ENCODE results near the gene RAP2B. TPM values are rescaled to one million over a fixed set of nuclear protein-coding genes. Genes with fewer than 3 reads are reported as not detected.
"Not testable (repeated sequence)": the region's sequence is repeated elsewhere in the genome, so short reads cannot be mapped to it uniquely, and the experiment has no call there.

The RAP2B gene
- polyA plus RNA-seq, 1 donor (not counting 4 experiments of a cell fraction or from before 2014, with no cell fraction given), result 20.1 TPM

- Histone ChIP-seq H3K9me1 (ENCODE audit: control insufficient read depth, extremely low read depth, insufficient read depth, low read length) (no peaks in the 10 kb centered on the region), H3K4me1 (ENCODE audit: control insufficient read depth, extremely low read depth, insufficient read depth, low read length) (peaks cover under 1% of the 10 kb centered on the region), H3K9me3 (ENCODE audit: control insufficient read depth, low read depth, low read length) (no peaks in the 10 kb centered on the region), H3K79me2 (ENCODE audit: control insufficient read depth, insufficient read depth, low read length) (no peaks in the 10 kb centered on the region), H3K4me3 (ENCODE audit: control insufficient read depth in 2 of 3, extremely low read depth in 1 of 3, insufficient read depth in 2 of 3, low read depth in 1 of 3, low read length in 3 of 3) (no peak overlapping the region), H3K4me2 (ENCODE audit: control insufficient read depth, extremely low read depth, insufficient read depth, low read depth, low read length) (no peak overlapping the region), H3K9ac (ENCODE audit: control insufficient read depth, extremely low read depth, insufficient read depth, low read length) (no peak overlapping the region), H3K36me3 (ENCODE audit: control insufficient read depth in 2 of 2, extremely low read depth in 1 of 2, insufficient read depth in 2 of 2, low read length in 2 of 2) (no peaks in the 10 kb centered on the region), H2AFZ (ENCODE audit: control insufficient read depth, low read length) (no peak overlapping the region), H3K27me3 (ENCODE audit: control insufficient read depth, extremely low read depth, insufficient read depth, low read length) (no peaks in the 10 kb centered on the region), H4K20me1 (ENCODE audit: control insufficient read depth, extremely low read depth, insufficient read depth, low read length) (no peaks in the 10 kb centered on the region), H3K27ac (ENCODE audit: control insufficient read depth, insufficient read depth, low read length) (no peak overlapping the region)
- no peak for DNase-seq (ENCODE audit: low read depth, low spot score)
- TF ChIP-seq, protein P1, sequence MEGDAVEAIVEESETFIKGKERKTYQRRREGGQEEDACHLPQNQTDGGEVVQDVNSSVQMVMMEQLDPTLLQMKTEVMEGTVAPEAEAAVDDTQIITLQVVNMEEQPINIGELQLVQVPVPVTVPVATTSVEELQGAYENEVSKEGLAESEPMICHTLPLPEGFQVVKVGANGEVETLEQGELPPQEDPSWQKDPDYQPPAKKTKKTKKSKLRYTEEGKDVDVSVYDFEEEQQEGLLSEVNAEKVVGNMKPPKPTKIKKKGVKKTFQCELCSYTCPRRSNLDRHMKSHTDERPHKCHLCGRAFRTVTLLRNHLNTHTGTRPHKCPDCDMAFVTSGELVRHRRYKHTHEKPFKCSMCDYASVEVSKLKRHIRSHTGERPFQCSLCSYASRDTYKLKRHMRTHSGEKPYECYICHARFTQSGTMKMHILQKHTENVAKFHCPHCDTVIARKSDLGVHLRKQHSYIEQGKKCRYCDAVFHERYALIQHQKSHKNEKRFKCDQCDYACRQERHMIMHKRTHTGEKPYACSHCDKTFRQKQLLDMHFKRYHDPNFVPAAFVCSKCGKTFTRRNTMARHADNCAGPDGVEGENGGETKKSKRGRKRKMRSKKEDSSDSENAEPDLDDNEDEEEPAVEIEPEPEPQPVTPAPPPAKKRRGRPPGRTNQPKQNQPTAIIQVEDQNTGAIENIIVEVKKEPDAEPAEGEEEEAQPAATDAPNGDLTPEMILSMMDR (optimal IDR thresholded peaks at IDR 0.05 in 1 of 3, IDR thresholded peaks at IDR 0.05 in 1 of 3, conservative IDR thresholded peaks at IDR 0.05 in 1 of 3; ENCODE audit: extremely low read depth in 1 of 3, insufficient read depth in 2 of 3, low read length in 3 of 3), result no peak
- no peak for TF ChIP-seq EZH2 (IDR thresholded peaks at IDR 0.05; ENCODE audit: low read length)
- dilution Hi-C loops (cut with MboI; ENCODE audit: extremely low pct_ligation_motif_present, low sequenced_read_pairs), result no loop called here
- FAIRE-seq, result no peak
Measured at GRCh38 chr3:153150991-153151390, 11.0 kb upstream of the RAP2B start.

DNA sequence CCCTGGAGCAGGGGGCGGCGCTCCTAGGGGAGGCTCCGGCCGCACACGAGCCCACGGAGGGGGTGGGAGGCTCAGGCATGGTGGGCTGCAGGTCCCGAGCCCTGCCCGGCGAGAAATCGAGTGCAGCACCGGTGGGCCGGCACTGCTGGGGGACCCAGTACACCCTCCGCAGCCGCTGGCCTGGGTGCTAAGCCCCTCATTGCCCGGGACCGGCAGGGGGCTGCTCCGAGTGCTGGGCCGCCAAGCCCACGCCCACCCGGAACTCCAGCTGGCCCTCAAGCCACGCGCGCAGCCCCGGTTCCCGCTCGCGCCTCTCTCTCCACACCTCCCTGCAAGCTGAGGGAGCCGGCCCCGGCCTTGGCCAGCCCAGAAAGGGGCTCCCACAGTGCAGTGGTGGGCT lies 6.2 kb upstream of the RAP2B start:
- H3K4me2 ChIP-seq (ENCODE audit: control insufficient read depth, extremely low read depth, insufficient read depth, low read depth, low read length); H3K79me2 ChIP-seq (ENCODE audit: control insufficient read depth, insufficient read depth, low read length); H3K27ac ChIP-seq (ENCODE audit: control insufficient read depth, insufficient read depth, low read length); H3K9ac ChIP-seq (ENCODE audit: control insufficient read depth, extremely low read depth, insufficient read depth, low read length); dilution Hi-C loops (cut with MboI; ENCODE audit: extremely low pct_ligation_motif_present, low sequenced_read_pairs); H3K27me3 ChIP-seq (ENCODE audit: control insufficient read depth, extremely low read depth, insufficient read depth, low read length); H3K9me1 ChIP-seq (ENCODE audit: control insufficient read depth, extremely low read depth, insufficient read depth, low read length); FAIRE-seq; H4K20me1 ChIP-seq (ENCODE audit: control insufficient read depth, extremely low read depth, insufficient read depth, low read length); H2AFZ ChIP-seq (ENCODE audit: control insufficient read depth, low read length); DNase-seq (ENCODE audit: low read depth, low spot score); H3K4me3 ChIP-seq (ENCODE audit: control insufficient read depth in 2 of 3, extremely low read depth in 1 of 3, insufficient read depth in 2 of 3, low read depth in 1 of 3, low read length in 3 of 3); H3K9me3 ChIP-seq (ENCODE audit: control insufficient read depth, low read depth, low read length); H3K36me3 ChIP-seq (ENCODE audit: control insufficient read depth in 2 of 2, extremely low read depth in 1 of 2, insufficient read depth in 2 of 2, low read length in 2 of 2): not testable (repeated sequence)
- H3K4me1 ChIP-seq (ENCODE audit: control insufficient read depth, extremely low read depth, insufficient read depth, low read length), result peaks cover 14% of the 10 kb centered on the region

DNA sequence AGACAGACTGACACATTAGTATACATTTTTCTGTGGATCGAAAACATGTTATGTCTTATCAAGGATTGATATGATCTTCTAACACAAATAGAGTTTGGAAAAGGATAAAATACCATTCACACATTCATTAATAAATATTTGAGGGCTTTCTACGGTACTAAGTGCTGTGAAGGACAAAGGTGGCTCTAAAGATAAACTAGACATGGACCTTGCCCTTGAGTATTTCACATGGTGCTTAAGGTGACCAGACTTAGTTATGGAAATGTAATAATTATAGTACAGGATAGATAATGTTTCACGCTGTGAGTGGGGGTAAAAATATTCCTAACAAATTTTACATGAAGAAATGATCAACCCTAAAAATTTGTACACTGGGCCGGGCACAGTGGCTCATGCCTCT lies 3.8 kb upstream of the RAP2B start:
- Histone ChIP-seq H2AFZ (ENCODE audit: control insufficient read depth, low read length) (peak overlapping the region; percentile 2), H3K79me2 (ENCODE audit: control insufficient read depth, insufficient read depth, low read length) (peaks cover 11% of the 10 kb centered on the region), H3K27me3 (ENCODE audit: control insufficient read depth, extremely low read depth, insufficient read depth, low read length) (no peaks in the 10 kb centered on the region), H3K9me3 (ENCODE audit: control insufficient read depth, low read depth, low read length) (no peaks in the 10 kb centered on the region), H3K27ac (ENCODE audit: control insufficient read depth, insufficient read depth, low read length) (no peak overlapping the region), H3K4me2 (ENCODE audit: control insufficient read depth, extremely low read depth, insufficient read depth, low read depth, low read length) (no peak overlapping the region), H3K9me1 (ENCODE audit: control insufficient read depth, extremely low read depth, insufficient read depth, low read length) (no peaks in the 10 kb centered on the region), H3K4me3 (ENCODE audit: control insufficient read depth in 2 of 3, extremely low read depth in 1 of 3, insufficient read depth in 2 of 3, low read depth in 1 of 3, low read length in 3 of 3) (no peak overlapping the region), H4K20me1 (ENCODE audit: control insufficient read depth, extremely low read depth, insufficient read depth, low read length) (no peaks in the 10 kb centered on the region), H3K4me1 (ENCODE audit: control insufficient read depth, extremely low read depth, insufficient read depth, low read length) (peaks cover 14% of the 10 kb centered on the region), H3K36me3 (ENCODE audit: control insufficient read depth in 2 of 2, extremely low read depth in 1 of 2, insufficient read depth in 2 of 2, low read length in 2 of 2) (no peaks in the 10 kb centered on the region), H3K9ac (ENCODE audit: control insufficient read depth, extremely low read depth, insufficient read depth, low read length) (no peak overlapping the region)
- DNase-seq (ENCODE audit: low read depth, low spot score), result no peak
- TF ChIP-seq EZH2 (IDR thresholded peaks at IDR 0.05; ENCODE audit: low read length), result no peak
- TF ChIP-seq, protein P1 (optimal IDR thresholded peaks at IDR 0.05 in 1 of 3, IDR thresholded peaks at IDR 0.05 in 1 of 3, conservative IDR thresholded peaks at IDR 0.05 in 1 of 3; ENCODE audit: extremely low read depth in 1 of 3, insufficient read depth in 2 of 3, low read length in 3 of 3), result no peak
- dilution Hi-C loops (cut with MboI; ENCODE audit: extremely low pct_ligation_motif_present, low sequenced_read_pairs), result no loop called here
- FAIRE-seq, result no peak

Measured in keratinocyte (primary cell).